T47D (cell line): ENCODE results near the gene FBXO24.

Experiments used
- DNase-seq, 2 experiments: peaks; one replicate each; pipeline versions ENCODE4 v3.0.0 to v3.0.0-alpha.2; 2011 to 2012; ENCODE audit warnings: low read depth in 1 of 2, low spot score in 1 of 2
- JUND ChIP-seq: IDR thresholded peaks from 2 replicates; pipeline ENCODE4 v1.6.1; 2012; ENCODE audit warnings: low read depth
- in situ Hi-C: cut with HindIII; loops from 2 replicates; pipeline ENCODE4 v1.10.0; 2016; ENCODE audit warnings: low sequenced_read_pairs, low pct_unique_long_range_greater_than_20kb

The FBXO24 gene

DNA sequence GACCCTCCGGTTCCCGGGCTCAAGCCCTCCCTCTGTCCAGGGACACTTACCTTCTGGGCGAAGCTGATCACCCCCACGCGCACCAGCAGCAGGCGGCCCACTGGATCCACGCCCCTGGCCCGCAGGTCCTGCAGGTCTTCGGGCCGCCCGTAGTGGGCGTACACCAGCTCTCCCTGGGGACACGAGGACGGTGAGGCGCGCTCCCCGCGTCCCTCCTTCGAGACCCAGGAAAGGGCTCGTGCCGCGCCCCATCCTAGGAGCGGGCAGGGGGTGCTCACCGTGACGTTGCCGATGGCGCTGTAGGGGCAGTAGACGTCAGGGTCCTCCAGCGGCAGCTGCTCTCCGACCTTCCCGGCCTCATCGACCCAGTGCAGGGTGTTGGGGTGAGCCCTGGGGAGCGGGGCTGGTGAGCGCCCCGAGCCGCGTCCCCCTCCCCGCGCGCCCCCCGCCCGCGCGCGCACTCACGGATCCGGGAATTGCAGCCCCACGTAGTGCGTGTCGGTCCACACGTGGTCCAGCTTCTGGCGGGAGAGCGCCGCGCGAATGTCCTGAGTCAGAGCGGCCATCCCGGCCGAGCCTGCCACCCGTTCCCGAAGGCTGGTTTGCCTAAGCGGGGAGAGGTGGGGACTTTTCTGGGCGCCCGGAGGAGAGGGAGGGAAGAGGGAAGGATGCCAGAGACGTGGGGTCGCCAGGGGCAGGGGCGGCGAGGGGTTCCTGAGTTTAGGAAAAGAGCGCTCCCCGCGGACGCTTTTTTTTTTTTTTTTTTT lies 47.0 kb downstream of the FBXO24 start:
- DNase-seq: peak; percentile 48 to 62
- in situ Hi-C loops: no loop called here
- TF ChIP-seq JUND: no peak

DNA sequence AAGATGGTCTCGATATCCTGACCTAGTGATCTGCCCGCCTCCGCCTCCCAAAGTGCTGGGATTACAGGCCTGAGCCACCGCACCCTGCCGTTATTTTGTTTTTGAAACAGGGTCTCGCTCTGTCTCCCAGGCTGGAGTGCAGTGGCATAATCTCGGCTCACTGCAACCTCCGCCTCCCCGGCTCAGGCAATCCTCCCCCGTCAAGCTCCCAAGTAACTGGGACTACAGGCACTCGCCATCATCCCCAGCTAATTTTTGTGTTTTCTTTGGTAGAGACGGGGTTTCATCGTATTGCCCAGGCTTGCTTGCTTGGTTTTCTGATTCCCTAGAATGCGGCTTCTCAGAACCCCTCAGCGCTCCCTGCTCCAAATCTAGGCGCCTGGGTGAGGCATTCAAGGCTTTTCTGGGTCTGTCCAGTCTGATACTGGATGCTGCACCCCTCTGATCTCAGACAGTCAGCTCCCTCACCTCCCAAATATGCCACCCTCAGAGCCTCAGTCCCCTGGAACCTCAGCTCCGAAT lies 53.9 kb downstream of the FBXO24 start:
- in situ Hi-C loops: no loop called here
- no peak for TF ChIP-seq JUND
- no peak for DNase-seq

DNA sequence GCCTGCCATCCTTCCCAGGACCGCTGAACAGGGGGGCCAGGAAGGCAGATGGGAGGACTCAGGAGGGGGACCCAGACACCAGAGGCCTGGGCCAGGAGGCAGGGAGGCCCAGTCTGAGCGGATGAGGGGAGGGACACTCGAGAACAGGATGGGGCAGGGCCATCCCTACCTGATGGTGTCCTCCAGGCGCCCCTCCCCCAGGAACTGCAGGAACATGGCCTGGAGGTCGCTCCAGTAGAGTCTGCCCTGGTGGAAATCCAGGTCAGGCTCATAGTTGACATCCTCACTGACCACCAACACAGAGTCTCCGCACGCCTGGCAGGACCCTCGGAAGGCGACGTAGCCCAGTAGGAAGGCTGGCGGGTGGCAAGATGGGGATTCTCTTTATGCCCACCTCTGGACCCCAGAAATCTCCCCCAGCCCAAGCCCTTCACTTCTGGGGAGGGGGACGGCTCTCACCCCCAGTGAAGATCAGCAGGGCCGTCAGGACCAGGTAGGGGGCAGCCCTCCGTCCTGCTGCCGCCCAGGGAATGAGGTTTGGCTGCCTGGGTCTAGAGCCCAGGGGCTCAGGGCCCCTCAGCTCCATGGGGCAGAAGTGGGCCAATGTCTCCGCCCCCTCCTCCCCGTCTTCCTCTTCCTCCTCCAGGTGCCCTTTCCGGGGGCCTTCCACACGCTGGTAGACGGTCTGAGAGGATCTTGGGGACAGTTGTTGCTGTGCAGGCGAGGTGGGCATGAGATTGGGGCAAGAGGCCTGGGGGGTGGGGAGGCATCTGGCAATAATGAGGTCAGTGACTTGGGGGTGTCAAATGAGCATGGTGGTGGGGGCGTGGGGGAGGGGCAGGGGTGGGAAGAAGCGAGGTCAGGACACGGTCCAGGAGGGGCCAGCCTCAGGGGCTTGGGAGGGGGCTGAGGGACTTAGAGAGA lies 54.7 kb downstream of the FBXO24 start:
- DNase-seq: no peak
- TF ChIP-seq JUND: no peak
- in situ Hi-C loops: no loop called here

DNA sequence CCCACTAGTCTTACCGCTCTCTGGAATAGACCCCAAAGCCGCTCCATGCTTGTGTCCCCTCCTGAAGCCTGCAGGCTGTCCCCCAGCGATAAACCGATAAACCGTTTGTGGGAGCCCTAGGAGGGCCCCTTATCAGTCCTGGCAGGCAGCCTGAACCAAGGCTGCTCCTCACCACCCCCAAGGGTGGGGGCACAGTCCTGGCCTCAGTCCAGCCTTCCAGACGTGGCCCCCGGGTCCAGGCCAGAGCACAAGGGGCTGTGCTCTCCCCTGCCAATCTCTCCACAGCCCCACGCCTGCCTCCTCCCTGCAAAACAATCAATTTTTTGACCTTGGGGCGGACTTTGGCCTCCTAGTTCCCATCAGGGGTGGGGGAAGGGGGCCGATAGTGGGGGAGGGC lies 55.3 kb downstream of the FBXO24 start, which contains the start of gene TFR2:
Gene TFR2, minus strand, starts transcription at position 90 of the 397 bp plus-strand sequence. Its CDS starts 43 bp downstream, at position 47.
- no peak for TF ChIP-seq JUND
- in situ Hi-C loops: no loop called here
- DNase-seq: no peak

DNA sequence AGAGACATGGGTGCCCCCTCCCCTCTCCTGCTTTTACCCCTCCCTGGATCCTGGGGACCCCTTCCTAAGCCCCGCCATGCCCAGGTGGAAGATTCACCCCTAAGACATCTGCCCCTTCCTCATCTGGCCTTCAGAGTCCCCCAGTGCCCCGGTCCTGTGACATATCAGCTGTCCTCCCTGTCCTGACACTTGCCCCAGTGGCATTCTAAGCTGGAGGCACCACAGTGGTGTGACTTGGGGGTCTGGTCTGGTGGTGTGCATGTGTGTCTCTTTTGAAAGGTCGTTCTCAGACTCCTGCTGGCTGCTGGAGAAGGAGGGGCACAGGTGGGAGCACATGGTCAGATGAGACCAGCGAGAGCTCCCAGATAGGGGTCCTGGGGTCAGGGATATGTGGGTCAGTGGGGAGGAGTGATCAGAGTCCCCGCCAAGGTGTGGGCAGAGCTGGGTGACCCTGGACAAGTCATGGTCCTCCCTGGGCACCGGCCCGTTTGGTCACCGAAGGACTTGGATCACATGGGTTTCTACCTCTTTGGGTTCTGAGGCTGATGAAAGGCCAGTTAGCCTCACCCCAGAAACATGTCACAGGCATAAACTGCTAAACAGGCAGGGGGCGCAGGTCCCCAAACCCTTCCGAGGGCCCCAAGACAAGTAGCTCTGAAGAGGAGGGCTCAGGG lies 55.9 kb downstream of the FBXO24 start:
- in situ Hi-C loops: no loop called here
- no peak for DNase-seq
- TF ChIP-seq JUND: no peak

DNA sequence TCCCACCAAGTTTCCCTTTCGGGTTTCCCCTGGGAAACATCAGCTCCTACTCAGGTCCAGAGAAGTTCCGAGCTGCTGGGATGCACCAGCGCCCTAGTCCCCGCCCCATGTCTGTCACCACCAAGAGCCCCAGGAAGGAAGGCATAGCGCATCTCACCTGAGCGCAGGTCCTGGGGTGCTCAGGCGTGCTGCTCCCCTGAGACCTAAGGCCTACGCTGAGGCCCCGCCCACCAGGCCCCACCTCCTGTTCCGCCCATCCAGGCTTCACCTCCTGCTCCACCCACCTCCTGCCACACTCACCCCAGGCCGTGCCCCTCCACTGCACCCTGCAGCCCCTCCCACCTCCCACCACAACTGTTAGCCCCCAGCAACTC lies 56.4 kb downstream of the FBXO24 start:
- in situ Hi-C loops: no loop called here
- TF ChIP-seq JUND: no peak
- DNase-seq: no peak

DNA sequence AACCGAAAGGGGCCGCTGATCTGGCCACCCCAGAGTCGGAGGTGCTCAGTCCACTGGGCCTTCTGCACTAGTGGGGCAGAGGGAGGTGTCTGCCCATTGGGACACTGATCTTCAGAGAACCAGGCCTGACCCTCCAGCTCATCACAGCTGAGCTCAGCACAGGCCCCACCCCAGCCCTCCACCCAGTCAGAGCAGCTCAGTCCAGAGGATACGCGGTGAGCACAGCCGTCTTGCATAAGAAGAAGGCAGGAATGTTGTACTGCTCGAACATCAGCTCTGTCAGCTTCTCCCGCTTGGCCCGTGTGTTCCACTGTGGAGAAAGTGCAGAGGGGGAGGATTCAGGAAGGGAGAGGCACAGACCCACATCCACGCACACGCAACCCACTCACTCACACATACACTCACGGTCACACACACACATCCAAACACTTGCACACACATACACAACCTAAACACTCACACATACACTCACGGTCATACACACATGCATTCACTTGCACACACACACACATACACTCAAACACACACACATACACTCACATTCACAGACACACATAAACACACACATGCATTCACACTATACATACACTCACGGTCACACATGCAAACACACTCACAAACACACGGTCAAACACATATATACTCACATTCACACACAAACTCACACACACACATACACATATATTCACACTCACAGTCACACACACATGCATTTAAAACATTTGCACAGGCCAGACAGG lies 63.9 kb downstream of the FBXO24 start:
- in situ Hi-C loops: no loop called here
- TF ChIP-seq JUND: no peak
- peak; percentile 38 to 72 for DNase-seq
